ENCODE data around the gene POU6F2.

POU6F2 gene

DNA sequence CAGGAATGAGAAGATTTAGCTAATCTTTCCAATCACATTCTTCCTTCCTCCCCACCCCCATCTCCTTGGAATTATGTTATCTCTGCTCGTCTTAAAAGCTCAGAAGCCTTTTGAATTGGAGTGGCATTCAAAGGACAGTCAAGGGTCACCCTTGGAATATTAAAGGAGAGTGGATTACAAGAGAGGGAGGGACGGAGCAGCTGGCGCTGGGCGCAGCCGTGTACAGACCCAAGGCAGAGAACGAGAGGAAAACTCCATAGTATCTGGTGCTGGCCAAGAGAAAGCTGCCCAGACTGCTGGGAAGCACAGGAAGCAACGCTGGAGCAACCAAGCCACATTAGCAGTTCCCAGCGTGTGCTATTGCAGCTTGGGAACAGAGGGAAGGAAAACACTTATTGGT is 95.7 kb downstream of the POU6F2 start:
- DNase-seq, result no peak

GRCh38 chr7:39075210-39075609 is 97.5 kb downstream of the POU6F2 start:
- DNase-seq, result no peak

GRCh38 chr7:39083781-39084180 is 106.1 kb downstream of the POU6F2 start:
- DNase-seq, result no peak

DNA sequence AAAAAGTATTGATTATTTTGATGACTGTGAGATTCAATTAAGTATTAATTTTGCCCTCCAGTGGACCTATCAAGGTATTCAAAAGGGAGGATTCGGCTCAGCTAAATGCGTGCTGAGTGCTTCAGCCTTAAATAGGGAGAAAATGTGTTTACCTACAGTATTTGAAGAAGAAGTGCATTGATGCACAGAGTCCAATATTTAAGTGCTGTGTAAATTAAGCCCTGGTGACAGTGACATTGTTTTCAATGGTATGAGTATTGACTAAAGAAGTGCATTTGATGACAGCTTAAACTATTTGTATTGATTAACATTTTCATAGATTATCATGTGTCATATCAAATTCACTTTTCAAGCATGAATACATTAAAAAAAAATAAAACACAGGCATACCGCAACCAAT is 106.6 kb downstream of the POU6F2 start:
- no peak for DNase-seq

GRCh38 chr7:39085189-39085588 is 107.5 kb downstream of the POU6F2 start:
- no peak for DNase-seq

DNA sequence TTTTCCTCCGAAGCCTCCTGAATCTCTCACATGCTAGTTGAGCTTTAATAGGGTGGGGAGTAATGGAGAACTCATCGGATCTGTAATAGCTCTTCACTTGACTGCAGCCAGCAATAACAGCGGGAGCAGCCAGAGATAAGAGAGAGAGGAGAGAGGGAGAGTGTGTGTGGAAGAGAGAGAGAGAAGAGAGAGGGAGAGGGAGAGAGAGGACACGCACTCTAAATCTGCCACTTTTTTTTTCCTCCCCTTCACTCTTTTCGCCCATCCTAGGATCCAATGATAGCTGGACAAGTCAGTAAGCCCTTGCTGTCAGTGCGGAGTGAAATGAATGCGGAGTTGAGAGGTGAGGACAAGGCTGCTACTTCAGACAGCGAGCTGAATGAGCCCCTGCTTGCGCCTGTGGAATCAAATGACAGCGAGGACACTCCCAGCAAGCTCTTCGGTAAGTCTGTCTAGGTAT is 107.9 kb downstream of the POU6F2 start:
- no peak for DNase-seq

DNA sequence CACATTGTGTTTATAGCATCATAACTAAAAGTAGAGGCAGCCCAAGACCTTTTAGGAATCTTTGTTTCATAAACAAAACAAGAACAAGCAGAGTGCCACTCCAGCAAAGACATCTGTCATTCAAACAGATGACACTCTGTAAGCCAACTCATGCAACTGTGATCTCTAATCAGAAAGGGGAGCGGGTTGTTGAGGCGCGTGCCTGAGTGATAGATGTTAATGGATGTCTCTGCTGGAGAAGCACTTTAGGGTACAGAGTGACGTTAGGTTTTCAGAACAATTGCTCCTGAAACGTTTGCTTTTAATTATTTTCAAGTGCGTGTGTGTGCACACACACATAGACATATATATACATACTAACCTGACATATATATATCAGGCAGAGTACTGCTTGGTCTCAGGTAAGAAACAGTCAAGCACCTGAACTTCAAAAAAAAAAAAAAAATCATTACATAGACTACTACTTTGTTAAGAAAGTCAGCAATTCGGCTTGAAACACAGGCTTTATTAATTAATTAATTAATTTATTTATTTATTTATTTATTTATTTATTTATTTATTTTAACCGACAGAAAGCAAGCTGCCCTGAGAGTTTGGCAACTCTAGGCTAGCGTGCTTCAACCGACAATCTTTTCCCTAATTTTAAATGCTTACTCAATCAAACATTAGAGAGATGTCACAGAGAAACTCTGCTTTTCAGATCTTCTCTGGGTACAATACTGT is 109.1 kb downstream of the POU6F2 start:
- no peak for DNase-seq

GRCh38 chr7:39088730-39089593 is 111.3 kb downstream of the POU6F2 start:
- no peak for DNase-seq

DNA sequence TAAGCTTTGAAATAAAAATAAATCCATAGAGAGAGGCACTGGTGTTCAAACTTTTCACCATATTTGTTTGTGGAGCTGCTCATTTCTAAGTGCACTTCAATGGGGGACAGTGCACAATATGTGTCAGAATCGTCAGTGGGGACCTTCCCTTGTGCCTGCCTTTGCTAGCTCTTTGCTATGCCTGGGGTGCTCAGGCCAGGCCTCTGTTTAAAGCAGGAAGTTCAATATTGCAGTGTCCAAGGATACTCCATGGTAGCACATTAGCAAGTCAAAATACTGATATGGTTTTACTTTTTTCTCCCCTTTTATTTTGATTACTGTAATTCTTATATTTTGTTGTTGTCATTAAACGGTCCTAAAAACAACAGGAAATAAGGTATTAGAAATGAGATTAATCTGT is 113.4 kb downstream of the POU6F2 start:
- no peak for DNase-seq

GRCh38 chr7:39091774-39092173 is 114.1 kb downstream of the POU6F2 start:
- no peak for DNase-seq

- no peak for DNase-seq
These were observed 117.0 kb downstream of the POU6F2 start for GRCh38 chr7:39094731-39095130.

GRCh38 chr7:39095875-39096619 is 118.3 kb downstream of the POU6F2 start:
- no peak for DNase-seq

GRCh38 chr7:39098506-39098905 is 120.8 kb downstream of the POU6F2 start:
- no peak for DNase-seq

DNA sequence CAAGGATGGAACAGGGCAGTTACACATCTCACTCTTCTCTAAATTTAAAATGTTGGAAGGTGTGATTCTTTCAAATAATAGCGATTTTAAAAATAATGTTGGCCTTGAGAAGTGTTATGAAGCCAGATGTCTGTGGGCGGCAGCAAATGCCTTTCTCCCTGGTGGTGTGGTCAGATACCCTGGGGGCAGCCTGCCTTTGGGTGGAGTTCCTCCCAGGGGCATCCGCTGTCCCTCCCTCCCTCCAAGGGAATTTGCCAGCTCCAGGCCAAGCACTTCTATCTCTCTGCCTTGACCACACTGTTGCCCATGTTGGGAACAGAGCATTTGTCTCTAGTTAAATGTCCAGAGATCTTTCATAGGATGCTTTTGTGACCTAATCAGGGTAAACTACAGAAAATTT is 121.4 kb downstream of the POU6F2 start:
- peak; percentile 26 for DNase-seq

DNA sequence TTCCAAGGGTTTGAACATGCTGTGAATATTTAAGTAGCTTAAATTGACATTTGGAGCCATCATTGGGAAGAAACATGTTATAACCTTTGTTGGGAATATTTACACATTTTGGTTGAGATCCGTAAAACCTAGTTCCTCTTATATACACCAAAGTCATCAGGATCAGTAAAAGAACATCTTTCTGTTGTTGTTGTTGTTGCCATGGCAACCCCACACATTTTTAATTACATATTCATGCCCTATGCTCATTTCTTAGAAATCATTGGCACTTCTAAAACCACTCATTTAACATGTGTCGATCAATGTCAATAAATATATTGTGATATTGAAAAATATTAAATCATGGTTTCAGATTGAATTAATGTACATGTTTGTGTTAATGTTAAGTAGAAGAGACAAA is 122.6 kb downstream of the POU6F2 start:
- DNase-seq, result no peak

DNA sequence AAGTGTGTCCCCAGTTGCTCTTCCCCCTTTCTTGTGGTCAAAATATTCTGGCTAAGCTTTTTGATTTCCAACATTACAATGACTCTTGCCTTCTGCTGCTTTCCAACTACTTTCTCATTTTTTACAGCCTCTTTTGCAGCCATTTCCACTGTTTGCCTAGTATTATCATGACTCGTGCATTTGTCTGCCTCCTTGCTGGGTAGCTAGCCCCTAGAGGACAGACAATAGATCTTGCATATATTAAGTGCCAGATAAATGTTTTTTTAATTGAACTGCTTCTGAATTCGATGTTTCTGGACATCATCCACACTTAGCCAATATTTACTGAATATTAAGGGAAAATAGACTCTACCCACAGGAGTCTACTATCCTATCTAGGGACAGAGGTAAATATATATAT is 124.5 kb downstream of the POU6F2 start:
- no peak for DNase-seq

DNA sequence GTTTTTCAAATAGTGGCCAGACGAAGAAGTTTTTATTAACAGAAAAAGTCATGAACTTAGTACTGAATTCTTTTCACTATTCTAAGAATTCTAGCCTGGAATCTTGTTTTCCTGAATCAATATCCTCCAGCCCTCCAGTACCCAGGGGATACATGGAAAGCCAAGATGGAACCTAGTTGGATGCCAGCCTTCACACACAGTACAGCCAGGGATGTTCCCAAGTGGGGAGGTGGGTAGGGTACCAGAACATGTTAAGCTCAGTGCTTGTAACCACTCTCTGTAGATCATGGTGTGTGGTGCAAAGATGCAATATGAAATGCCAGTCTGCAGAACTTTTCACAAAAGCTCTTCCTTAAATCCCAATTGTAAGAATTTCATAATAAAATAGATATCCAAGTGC is 128.0 kb downstream of the POU6F2 start:
- DNase-seq, result no peak

- no peak for DNase-seq
These were observed 148.1 kb downstream of the POU6F2 start for GRCh38 chr7:39125846-39126245.

GRCh38 chr7:39127058-39127457 is 149.3 kb downstream of the POU6F2 start:
- DNase-seq, result no peak

GRCh38 chr7:39128287-39128843 is 150.7 kb downstream of the POU6F2 start:
- no peak for DNase-seq

GRCh38 chr7:39130274-39130673 is 152.6 kb downstream of the POU6F2 start:
- no peak for DNase-seq

DNA sequence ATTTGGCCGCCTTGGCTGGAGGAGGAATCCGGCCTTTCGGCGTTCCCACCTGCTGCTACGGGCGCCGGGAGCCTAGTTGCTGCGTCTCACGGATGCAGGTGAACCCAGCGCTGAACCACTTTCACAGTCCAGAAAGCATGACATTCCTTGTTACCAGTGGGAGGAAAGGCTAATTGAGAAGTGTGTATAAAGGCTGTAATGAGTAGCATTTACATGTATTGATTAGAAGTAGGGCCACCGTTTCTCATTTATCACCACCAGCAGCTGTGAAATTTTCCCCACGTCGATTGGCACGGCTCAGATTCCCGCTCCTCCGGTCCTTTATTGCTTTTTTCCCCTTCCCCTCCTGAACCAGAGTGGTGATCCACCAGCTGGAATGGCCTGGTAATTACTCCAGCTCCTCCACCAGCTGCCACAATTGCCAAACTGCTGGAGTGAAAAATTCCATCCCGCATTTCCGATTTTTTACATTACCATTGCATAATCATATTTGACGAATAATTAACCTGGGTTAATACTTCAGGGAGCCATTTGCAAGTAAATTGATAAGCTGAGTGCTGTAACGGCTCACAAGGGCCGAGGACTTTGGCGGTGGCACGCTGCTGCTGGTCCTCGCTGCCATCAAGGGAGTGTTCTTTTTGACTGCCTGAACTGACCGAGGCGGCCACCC is 153.3 kb downstream of the POU6F2 start:
- DNase-seq, result no peak

DNA sequence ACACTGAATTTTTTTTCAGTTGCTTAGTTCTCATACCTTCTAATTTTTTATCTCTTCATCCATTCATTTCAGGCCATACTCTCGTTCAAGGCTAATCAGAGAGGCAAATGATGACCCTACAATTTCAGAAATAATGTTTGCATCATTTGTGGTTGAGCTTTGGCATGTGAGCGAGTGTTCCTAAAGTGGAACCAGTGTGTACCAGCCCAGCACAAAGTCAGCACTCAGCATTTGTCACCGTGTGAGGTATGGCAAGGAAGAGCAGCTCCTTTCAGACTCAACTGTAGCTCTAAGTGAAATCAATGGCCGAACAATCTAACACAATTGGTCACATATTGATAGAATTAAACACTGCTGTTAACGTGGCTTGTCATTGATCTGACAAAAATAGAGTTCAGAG is 154.6 kb downstream of the POU6F2 start:
- no peak for DNase-seq
